IMR-90 (cell line): ENCODE measurements around the gene MYO1G. TPM values are rescaled to one million over a fixed set of nuclear protein-coding genes. Genes with fewer than 3 reads are reported as not detected.

ENCODE experiments used
- ATAC-seq: fragments of 200-7000 bp; cut with Tn5 transposase; 2 replicates; pipeline ENCODE4 v1.9.1; 2020; ENCODE audit warnings: low read depth, mild to moderate bottlenecking, moderate library complexity
- BruUV-seq: library from RNA; stranded (reverse); fragments of 400-500 nt; replicated peaks from 2 replicates; lab custom pipeline; 2021; lab: Mats Ljungman, UMichigan
- CTCF ChIA-PET: fragments of 300-600 bp; formaldehyde crosslinking; extraction: SDS; loops from one replicate; lab custom pipeline; 2021; ENCODE audit warnings: antibody characterized with exemption; lab: Yijun Ruan, JAX
- POLR2A ChIA-PET: fragments of 300-600 bp; sonication (Branson Sonifier 250); formaldehyde crosslinking; loops from one replicate; lab custom pipeline; 2022; ENCODE audit warnings: antibody characterized with exemption; ENCODE audit not compliant: unreplicated experiment; lab: Charles Lee
- DNase-seq: peaks from one replicate; pipeline ENCODE4 v3.0.0; 2013
- H2AFZ ChIP-seq: replicated peaks from 2 replicates; pipeline ENCODE3; 2013; ENCODE audit warnings: low read length, mild to moderate bottlenecking; ENCODE audit not compliant: poor library complexity
- H2AK5ac ChIP-seq: 2 replicates; pipeline ENCODE4 v1.6.1; 2013; ENCODE audit warnings: low read depth, low read length, inconsistent platforms
- H2AK9ac ChIP-seq: replicated peaks from 2 replicates; pipeline ENCODE3; 2013; ENCODE audit warnings: mild to moderate bottlenecking, low read depth, low read length, moderate library complexity; ENCODE audit not compliant: poor library complexity
- H2BK120ac ChIP-seq: 2 replicates; pipeline ENCODE4 v1.6.1; 2013; ENCODE audit warnings: low read depth, low read length, inconsistent platforms
- H2BK15ac ChIP-seq: 3 replicates; pipeline ENCODE4 v1.6.1; 2013; ENCODE audit warnings: low read depth, low read length, inconsistent platforms
- H2BK20ac ChIP-seq: 2 replicates; pipeline ENCODE4 v1.6.1; 2013; ENCODE audit warnings: low read depth, mild to moderate bottlenecking, inconsistent platforms, low read length, moderate library complexity
- H2BK5ac ChIP-seq: 2 replicates; pipeline ENCODE4 v1.6.1; 2013; ENCODE audit warnings: mild to moderate bottlenecking, low read depth, low read length, inconsistent platforms; ENCODE audit not compliant: poor library complexity, severe bottlenecking
- H3K14ac ChIP-seq: replicated peaks from 2 replicates; pipeline ENCODE4 v1.6.1; 2013; ENCODE audit warnings: low read depth, low read length, inconsistent platforms
- H3K18ac ChIP-seq: 2 replicates; pipeline ENCODE4 v1.6.1; 2013; ENCODE audit warnings: low read depth, low read length, control low read depth
- H3K23ac ChIP-seq: 2 replicates; pipeline ENCODE4 v1.6.1; 2013; ENCODE audit warnings: low read depth, low read length, inconsistent platforms
- H3K27ac ChIP-seq: 2 replicates; pipeline ENCODE4 v1.5.1; 2013; ENCODE audit warnings: mild to moderate bottlenecking, control low read depth, low read length; ENCODE audit not compliant: insufficient read depth
- H3K27me3 ChIP-seq: 2 replicates; pipeline ENCODE4 v1.6.1; 2013; ENCODE audit warnings: low read length; ENCODE audit not compliant: control insufficient read depth, insufficient read depth
- H3K36me3 ChIP-seq: 2 replicates; pipeline ENCODE4 v1.6.1; 2013; ENCODE audit warnings: low read length, mixed read lengths; ENCODE audit not compliant: control insufficient read depth, insufficient read depth
- H3K4ac ChIP-seq: 2 replicates; pipeline ENCODE4 v1.6.1; 2013; ENCODE audit warnings: low read depth, low read length, inconsistent platforms
- H3K4me1 ChIP-seq: 2 replicates; pipeline ENCODE4 v1.6.1; 2013; ENCODE audit warnings: low read length, mixed read lengths; ENCODE audit not compliant: control insufficient read depth, insufficient read depth
- H3K4me2 ChIP-seq: 2 replicates; pipeline ENCODE4 v1.6.1; 2013; ENCODE audit warnings: low read depth, mild to moderate bottlenecking, control low read depth, low read length, moderate library complexity
- H3K4me3 ChIP-seq: 2 replicates; pipeline ENCODE4 v1.5.1; 2013; ENCODE audit warnings: low read depth, mild to moderate bottlenecking, control low read depth, low read length, moderate library complexity; ENCODE audit not compliant: insufficient read depth
- H3K56ac ChIP-seq: 2 replicates; pipeline ENCODE4 v1.6.1; 2013; ENCODE audit warnings: low read length, inconsistent platforms; ENCODE audit not compliant: insufficient read depth; ENCODE audit errors: extremely low read depth
- H3K79me1 ChIP-seq, 2 experiments: 2 replicates each; pipeline ENCODE4 v1.6.1; 2013; ENCODE audit warnings: low read length in 2 of 2, inconsistent platforms in 1 of 2, low read depth in 1 of 2
- H3K9ac ChIP-seq: 2 replicates; pipeline ENCODE4 v1.6.1; 2013; ENCODE audit warnings: low read depth, low read length, control low read depth
- H3K9me1 ChIP-seq: 2 replicates; pipeline ENCODE4 v1.6.1; 2013; ENCODE audit warnings: low read length, inconsistent platforms; ENCODE audit not compliant: insufficient read depth
- H3K9me3 ChIP-seq: 2 replicates; pipeline ENCODE4 v1.6.1; 2013; ENCODE audit warnings: low read length; ENCODE audit not compliant: control insufficient read depth, insufficient read depth
- H4K20me1 ChIP-seq: 2 replicates; pipeline ENCODE4 v1.6.1; 2013; ENCODE audit warnings: low read length, inconsistent platforms; ENCODE audit not compliant: insufficient read depth
- H4K5ac ChIP-seq: 2 replicates; pipeline ENCODE4 v1.6.1; 2013; ENCODE audit warnings: mild to moderate bottlenecking, low read depth, low read length, control low read depth
- H4K8ac ChIP-seq, 2 experiments: 2 replicates each; pipeline ENCODE4 v1.6.1; 2013; ENCODE audit warnings: low read depth in 2 of 2, low read length in 2 of 2, control low read depth in 1 of 2, inconsistent platforms in 1 of 2
- H4K91ac ChIP-seq: 2 replicates; pipeline ENCODE4 v1.6.1; 2013; ENCODE audit warnings: low read depth, low read length, inconsistent platforms; ENCODE audit not compliant: insufficient read depth
- CEBPB ChIP-seq: IDR thresholded peaks from 2 replicates; pipeline ENCODE4 v1.6.1; 2012; ENCODE audit warnings: low read depth, low read length, improper control_type of control experiment
- CHD1 ChIP-seq: IDR thresholded peaks from 2 replicates; pipeline ENCODE4 v1.6.1; 2012; ENCODE audit warnings: low read depth, low read length, improper control_type of control experiment
- FOS ChIP-seq: fragments of 150-350 bp; IDR thresholded peaks from 2 replicates; pipeline ENCODE4 v1.6.1; 2016; ENCODE audit warnings: low read depth, low read length
- MAFK ChIP-seq: IDR thresholded peaks from 2 replicates; pipeline ENCODE4 v1.6.1; 2012; ENCODE audit warnings: low read depth, low read length, improper control_type of control experiment
- MAZ ChIP-seq: IDR thresholded peaks from 2 replicates; pipeline ENCODE4 v1.6.1; 2012; ENCODE audit warnings: low read depth, mild to moderate bottlenecking, low read length, improper control_type of control experiment, moderate library complexity, borderline replicate concordance
- MXI1 ChIP-seq: IDR thresholded peaks from 2 replicates; pipeline ENCODE4 v1.6.1; 2012; ENCODE audit warnings: low read depth, mild to moderate bottlenecking, low read length, moderate library complexity, borderline replicate concordance
- NFE2L2 ChIP-seq: fragments of 150-350 bp; IDR thresholded peaks from 2 replicates; pipeline ENCODE4 v1.6.1; 2016; ENCODE audit warnings: low read depth, mild to moderate bottlenecking, low read length
- POLR2A ChIP-seq: IDR thresholded peaks from 2 replicates; pipeline ENCODE4 v1.6.1; 2012; ENCODE audit warnings: mild to moderate bottlenecking, low read depth, low read length
- RAD21 ChIP-seq: IDR thresholded peaks from 2 replicates; pipeline ENCODE4 v1.6.1; 2012; ENCODE audit warnings: low read length, improper control_type of control experiment
- RFX5 ChIP-seq: IDR thresholded peaks from 2 replicates; pipeline ENCODE4 v1.8.0; 2012; ENCODE audit warnings: low read depth, mild to moderate bottlenecking, low read length, moderate library complexity
- WGBS, 2 experiments: methylation state at CpG; one replicate each; pipeline versions ENCODE4 v1.1.5 to v1.1.7; 2013; ENCODE audit warnings: missing lambda C conversion rate in 2 of 2; ENCODE audit not compliant: insufficient read length in 1 of 2; ENCODE audit errors: extremely low coverage in 2 of 2; 5-methylcytosine and 5-hydroxymethylcytosine counted together
- dilution Hi-C: fragments of 300-500 bp; cut with HindIII; formaldehyde crosslinking; loops from one replicate; pipeline ENCODE4 v1.14.3; 2018; ENCODE audit warnings: low sequenced_read_pairs; ENCODE audit not compliant: unreplicated experiment
- in situ Hi-C: fragments of 300-500 bp; cut with MboI; formaldehyde crosslinking; loops from 3 replicates; pipeline ENCODE4 v1.14.3; 2019; ENCODE audit warnings: low sequenced_read_pairs, inconsistent platforms, mixed read lengths
- intact Hi-C: fragments of 100-400 bp; cut with micrococcal nuclease; formaldehyde crosslinking; loops from 2 replicates; pipeline ENCODE4 v1.10.0; 2022
- polyA plus RNA-seq, 3 experiments: library from polyadenylated mRNA; depleted of rRNA; stranded (reverse); fragments of >200 nt; gene quantifications; 2 replicates each; pipeline ENCODE4 v1.2.3, GENCODE V29; 2012; ENCODE audit warnings: low replicate concordance in 1 of 3
- total RNA-seq: library from RNA; depleted of rRNA; stranded (reverse); fragments of >200 nt; gene quantifications from 2 replicates; pipeline ENCODE4 v1.2.3, GENCODE V29; 2012
- TF ChIP-seq, protein P1 (sequence below): conservative IDR thresholded peaks from 2 replicates; pipeline ENCODE4 v1.5.1; 2012; ENCODE audit warnings: mild to moderate bottlenecking, low read depth, low read length, improper control_type of control experiment
- TF ChIP-seq, protein P2 (sequence below): fragments of 150-350 bp; IDR thresholded peaks from 2 replicates; pipeline ENCODE4 v1.6.1; 2017; ENCODE audit warnings: mild to moderate bottlenecking, antibody characterized with exemption, low read length, low read depth
- TF ChIP-seq, protein P3 (sequence below): fragments of 150-350 bp; IDR thresholded peaks from 2 replicates; pipeline ENCODE4 v1.6.1; 2016; ENCODE audit warnings: low read depth, mild to moderate bottlenecking, low read length, moderate library complexity, borderline replicate concordance

The MYO1G gene
- total and polyA plus RNA-seq, 2 of the 4 experiments (the other 2 are of a cell fraction), result under 0.01 to 0.02 TPM

DNA sequence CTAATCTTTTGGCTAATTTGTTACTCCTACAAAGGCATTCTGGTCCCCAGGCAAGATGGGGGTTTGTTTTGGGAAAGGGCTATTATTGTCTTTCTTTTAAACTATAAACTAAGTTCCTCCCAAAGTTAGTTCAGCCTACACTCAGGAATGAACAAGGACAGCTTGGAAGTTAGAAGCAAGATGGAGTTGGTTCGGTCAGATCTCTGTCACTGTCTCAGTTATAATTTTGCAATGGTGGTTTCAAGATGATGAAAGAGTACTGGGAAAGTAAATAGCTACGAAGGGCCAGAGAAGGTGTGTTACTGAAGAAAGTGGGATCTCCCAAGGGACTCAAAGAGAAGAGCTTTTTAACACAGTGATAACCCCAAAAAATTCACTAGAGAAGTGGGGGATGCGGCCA lies 10.3 kb upstream of the MYO1G start:
- no peak overlapping the region for H3K23ac ChIP-seq
- no peak overlapping the region for H3K9ac ChIP-seq
- H3K4me2 ChIP-seq, result no peak overlapping the region
- peaks cover 16% of the 10 kb centered on the region for H4K20me1 ChIP-seq
- peaks cover 3% of the 10 kb centered on the region for H3K9me1 ChIP-seq
- no peak overlapping the region for H4K5ac ChIP-seq
- no peak overlapping the region for H3K27ac ChIP-seq
- no peak overlapping the region for H4K91ac ChIP-seq
- H3K4me1 ChIP-seq, result peaks cover 12% of the 10 kb centered on the region
- no peak for DNase-seq
- H2BK20ac ChIP-seq, result no peak overlapping the region
- no peak overlapping the region for H2BK15ac ChIP-seq
- H3K4me3 ChIP-seq, result no peak overlapping the region
- ChIA-PET POLR2A (no interaction called here), CTCF (interaction anchor here (0.6 kb wide), 1 partner anchor 145 kb away, joined by 3 read pairs; no protein-coding TSS in a partner anchor)
- H3K56ac ChIP-seq, result no peak overlapping the region
- peaks cover 15 to 29% of the 10 kb centered on the region in 2 experiments for H3K79me1 ChIP-seq
- H2BK120ac ChIP-seq, result no peak overlapping the region
- H2AK5ac ChIP-seq, result no peak overlapping the region
- in situ Hi-C loops, result no loop called here
- H3K4ac ChIP-seq, result no peak overlapping the region
- no peak overlapping the region for H2AK9ac ChIP-seq
- no peaks in the 10 kb centered on the region for H3K27me3 ChIP-seq
- no peak overlapping the region for H3K14ac ChIP-seq
- no peaks in the 10 kb centered on the region for H3K9me3 ChIP-seq
- no CpG with 5 or more reads among the region's 3 CpGs for WGBS, 2 experiments
- no peak overlapping the region for H4K8ac ChIP-seq
- no peak overlapping the region for H2AFZ ChIP-seq
- TF ChIP-seq MAZ (no peak), CEBPB (no peak), POLR2A (no peak), MAFK (no peak), CHD1 (no peak), RFX5 (no peak), FOS (no peak), NFE2L2 (no peak), MXI1 (no peak), RAD21 (no peak)
- TF ChIP-seq, protein P1, sequence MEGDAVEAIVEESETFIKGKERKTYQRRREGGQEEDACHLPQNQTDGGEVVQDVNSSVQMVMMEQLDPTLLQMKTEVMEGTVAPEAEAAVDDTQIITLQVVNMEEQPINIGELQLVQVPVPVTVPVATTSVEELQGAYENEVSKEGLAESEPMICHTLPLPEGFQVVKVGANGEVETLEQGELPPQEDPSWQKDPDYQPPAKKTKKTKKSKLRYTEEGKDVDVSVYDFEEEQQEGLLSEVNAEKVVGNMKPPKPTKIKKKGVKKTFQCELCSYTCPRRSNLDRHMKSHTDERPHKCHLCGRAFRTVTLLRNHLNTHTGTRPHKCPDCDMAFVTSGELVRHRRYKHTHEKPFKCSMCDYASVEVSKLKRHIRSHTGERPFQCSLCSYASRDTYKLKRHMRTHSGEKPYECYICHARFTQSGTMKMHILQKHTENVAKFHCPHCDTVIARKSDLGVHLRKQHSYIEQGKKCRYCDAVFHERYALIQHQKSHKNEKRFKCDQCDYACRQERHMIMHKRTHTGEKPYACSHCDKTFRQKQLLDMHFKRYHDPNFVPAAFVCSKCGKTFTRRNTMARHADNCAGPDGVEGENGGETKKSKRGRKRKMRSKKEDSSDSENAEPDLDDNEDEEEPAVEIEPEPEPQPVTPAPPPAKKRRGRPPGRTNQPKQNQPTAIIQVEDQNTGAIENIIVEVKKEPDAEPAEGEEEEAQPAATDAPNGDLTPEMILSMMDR, result no peak
- TF ChIP-seq, protein P2, sequence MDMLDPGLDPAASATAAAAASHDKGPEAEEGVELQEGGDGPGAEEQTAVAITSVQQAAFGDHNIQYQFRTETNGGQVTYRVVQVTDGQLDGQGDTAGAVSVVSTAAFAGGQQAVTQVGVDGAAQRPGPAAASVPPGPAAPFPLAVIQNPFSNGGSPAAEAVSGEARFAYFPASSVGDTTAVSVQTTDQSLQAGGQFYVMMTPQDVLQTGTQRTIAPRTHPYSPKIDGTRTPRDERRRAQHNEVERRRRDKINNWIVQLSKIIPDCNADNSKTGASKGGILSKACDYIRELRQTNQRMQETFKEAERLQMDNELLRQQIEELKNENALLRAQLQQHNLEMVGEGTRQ, result no peak
- TF ChIP-seq, protein P3, sequence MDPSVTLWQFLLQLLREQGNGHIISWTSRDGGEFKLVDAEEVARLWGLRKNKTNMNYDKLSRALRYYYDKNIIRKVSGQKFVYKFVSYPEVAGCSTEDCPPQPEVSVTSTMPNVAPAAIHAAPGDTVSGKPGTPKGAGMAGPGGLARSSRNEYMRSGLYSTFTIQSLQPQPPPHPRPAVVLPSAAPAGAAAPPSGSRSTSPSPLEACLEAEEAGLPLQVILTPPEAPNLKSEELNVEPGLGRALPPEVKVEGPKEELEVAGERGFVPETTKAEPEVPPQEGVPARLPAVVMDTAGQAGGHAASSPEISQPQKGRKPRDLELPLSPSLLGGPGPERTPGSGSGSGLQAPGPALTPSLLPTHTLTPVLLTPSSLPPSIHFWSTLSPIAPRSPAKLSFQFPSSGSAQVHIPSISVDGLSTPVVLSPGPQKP, result no peak
- no peak overlapping the region for H3K18ac ChIP-seq
- no peak overlapping the region for H2BK5ac ChIP-seq
- no TSS peak for BruUV-seq
- peaks cover 12% of the 10 kb centered on the region for H3K36me3 ChIP-seq
- intact Hi-C loops, result no loop called here
- ATAC-seq, result no peak
- dilution Hi-C loops, result no loop called here
